Uterus (tissue), 2 donors: ENCODE measurements around the gene FUT2.

ENCODE experiments used
- CTCF ChIP-seq, 4 experiments: fragments of 200-600 bp in 2 of 4; fragments of 450-650 bp in 2 of 4; sonication (generic) in 2 of 4; IDR thresholded peaks; one replicate each; pipeline ENCODE4 v1.5.1; 2016 to 2019; ENCODE audit warnings: antibody characterized with exemption in 4 of 4, mild to moderate bottlenecking in 2 of 4, moderate library complexity in 1 of 4
- POLR2A ChIP-seq, 2 donors: fragments of 450-650 bp; IDR thresholded peaks; one replicate each; pipeline ENCODE4 v1.6.1; 2016; ENCODE audit warnings: antibody characterized with exemption in 2 of 2, mild to moderate bottlenecking in 1 of 2, moderate library complexity in 1 of 2

GRCh38 chr19:48722196-48722708 lies 26.5 kb downstream of the FUT2 start:
- TF ChIP-seq CTCF (IDR thresholded peaks at IDR 0.05) = no peak
- TF ChIP-seq POLR2A (IDR thresholded peaks at IDR 0.05) = no peak
